HG02610 (cell line): Measurements from ENCODE around the gene TNRC6C.
"Not testable (repeated sequence)": the region's sequence is repeated elsewhere in the genome, so short reads cannot be mapped to it uniquely, and the experiment has no call there.

Experiments used
- ATAC-seq: cut with Tn5 transposase; IDR thresholded peaks from one replicate; pipeline ENCODE4 v1.9.1; 2021; ENCODE audit warnings: mild to moderate bottlenecking, moderate library complexity; ENCODE audit not compliant: unreplicated experiment

TNRC6C gene

GRCh38 chr17:78072961-78073360, 114.5 kb downstream of the TNRC6C start:
- ATAC-seq, result no peak

GRCh38 chr17:78075011-78075410, 116.5 kb downstream of the TNRC6C start:
- no peak for ATAC-seq

GRCh38 chr17:78075545-78075944, 117.0 kb downstream of the TNRC6C start:
- no peak for ATAC-seq

DNA sequence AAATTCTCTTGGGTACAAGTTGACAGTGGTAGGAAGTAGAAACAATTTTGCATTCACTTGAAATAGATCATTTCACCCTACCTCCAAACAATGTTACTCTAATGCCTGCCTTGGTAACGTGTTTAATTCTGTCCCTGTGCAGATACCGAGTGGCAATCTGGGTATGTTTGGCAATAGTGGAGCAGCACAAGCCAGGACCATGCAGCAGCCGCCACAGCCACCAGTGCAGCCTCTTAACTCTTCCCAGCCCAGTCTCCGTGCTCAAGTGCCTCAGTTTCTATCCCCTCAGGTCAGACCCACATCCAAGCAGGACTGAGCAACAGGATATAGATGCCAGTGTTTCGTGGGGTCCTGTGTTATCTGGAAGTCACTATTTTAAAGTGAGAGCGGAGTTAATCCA, 120.8 kb downstream of the TNRC6C start:
- no peak for ATAC-seq

- no peak for ATAC-seq
Measured at GRCh38 chr17:78081551-78081950, 123.0 kb downstream of the TNRC6C start.

DNA sequence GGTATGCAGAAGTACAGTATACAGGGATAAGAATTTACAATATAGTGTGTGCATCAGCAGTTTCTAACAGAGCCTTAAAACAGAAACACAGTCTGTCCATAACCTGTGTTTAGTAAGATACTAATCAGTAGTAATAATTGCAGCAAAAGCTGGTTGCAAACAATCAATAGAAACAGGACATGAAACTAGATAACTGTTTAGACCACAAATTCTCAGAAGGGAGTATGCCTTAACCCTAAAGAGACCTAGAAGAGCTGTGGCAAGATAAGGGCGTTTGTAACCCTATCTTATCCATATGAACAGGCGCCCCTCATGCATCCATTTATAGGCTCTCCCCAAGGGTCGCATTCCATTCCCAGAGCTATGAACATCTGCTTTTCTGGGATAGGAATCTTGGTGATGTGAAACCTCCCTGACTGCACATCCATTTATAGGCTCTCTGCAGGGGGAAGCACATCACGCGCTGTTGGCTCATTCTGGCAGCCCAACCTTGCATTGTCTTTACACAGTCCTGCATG, 123.9 kb downstream of the TNRC6C start:
- ATAC-seq, result not testable (repeated sequence)

DNA sequence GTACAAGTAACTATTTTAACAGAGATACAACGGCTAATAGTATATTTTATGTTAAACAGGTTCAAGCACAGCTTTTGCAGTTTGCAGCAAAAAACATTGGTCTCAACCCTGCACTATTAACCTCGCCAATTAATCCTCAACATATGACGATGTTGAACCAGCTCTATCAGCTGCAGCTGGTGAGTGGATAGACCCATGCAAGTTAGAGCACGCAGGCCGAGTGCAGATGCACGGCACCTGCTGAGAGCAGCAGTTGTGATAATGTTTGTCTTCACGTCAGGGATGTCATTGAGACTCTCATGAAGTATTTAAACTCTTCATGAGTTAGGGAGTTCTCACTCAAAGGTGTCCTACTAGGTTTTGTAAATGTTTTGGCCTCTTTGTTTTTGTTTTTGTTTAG, 124.5 kb downstream of the TNRC6C start:
- no peak for ATAC-seq

GRCh38 chr17:78086740-78087139, 128.2 kb downstream of the TNRC6C start:
- ATAC-seq, result no peak

- no peak for ATAC-seq
Measured at GRCh38 chr17:78088529-78088928, 130.0 kb downstream of the TNRC6C start.

DNA sequence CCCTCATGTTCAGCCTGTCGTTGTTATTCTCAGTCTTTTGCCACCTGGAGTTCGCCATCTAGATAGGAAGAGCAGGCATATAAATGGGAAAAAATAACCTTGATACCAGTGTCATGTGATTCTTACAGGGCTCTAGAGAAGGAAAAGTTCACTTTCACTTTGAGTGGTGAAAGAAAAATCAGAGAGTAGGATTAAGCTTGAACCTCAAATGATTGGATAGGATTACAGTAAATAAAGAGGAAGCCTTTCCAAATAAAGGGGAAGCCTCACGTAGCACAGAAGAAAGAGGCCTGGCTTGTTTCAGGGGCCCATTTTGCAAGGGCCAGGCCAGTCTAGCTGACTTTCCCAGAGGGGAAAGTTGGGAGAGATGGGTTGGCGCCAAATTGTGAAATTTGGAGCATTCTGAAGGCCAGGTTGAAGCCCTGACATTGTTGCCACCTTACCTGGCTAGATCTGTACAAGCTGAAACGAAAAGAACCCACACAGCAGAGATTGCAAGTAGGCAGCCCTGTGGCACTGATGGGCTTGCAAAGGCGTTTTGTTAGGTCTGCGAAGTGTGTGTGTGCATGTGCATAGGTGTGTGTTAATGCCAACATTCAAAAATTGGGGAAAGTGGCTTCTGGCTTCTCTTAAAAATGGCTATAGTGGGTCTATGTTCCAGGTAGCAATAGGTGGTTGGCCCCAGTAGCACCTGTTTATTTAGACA, 131.2 kb downstream of the TNRC6C start:
- no peak for ATAC-seq

GRCh38 chr17:78092794-78093324, 134.4 kb downstream of the TNRC6C start:
- ATAC-seq, result no peak

- ATAC-seq, result no peak
Measured at GRCh38 chr17:78095035-78095434, 136.5 kb downstream of the TNRC6C start.

GRCh38 chr17:78096093-78096492, 137.6 kb downstream of the TNRC6C start:
- no peak for ATAC-seq

GRCh38 chr17:78101112-78101511, 142.6 kb downstream of the TNRC6C start:
- no peak for ATAC-seq

- ATAC-seq, result no peak
Measured at GRCh38 chr17:78101542-78101941, 143.0 kb downstream of the TNRC6C start.

DNA sequence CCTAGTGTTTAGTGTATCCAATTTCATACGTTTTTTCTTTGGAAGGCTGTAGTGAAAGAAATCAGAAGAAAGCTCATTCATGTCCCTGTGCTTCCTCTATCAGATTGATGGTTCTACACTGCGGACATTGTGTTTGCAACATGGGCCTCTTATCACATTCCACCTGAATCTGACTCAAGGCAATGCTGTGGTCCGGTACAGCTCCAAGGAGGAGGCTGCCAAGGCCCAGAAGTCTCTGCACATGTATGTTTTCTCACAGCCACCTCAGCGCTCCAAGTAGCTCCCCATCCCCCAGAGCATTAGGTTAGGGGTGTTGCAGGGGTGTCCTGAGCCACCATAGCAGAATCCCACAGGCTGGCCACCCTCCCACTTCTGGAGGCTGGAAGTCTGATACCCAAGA, 144.8 kb downstream of the TNRC6C start:
- no peak for ATAC-seq

- no peak for ATAC-seq
Measured at GRCh38 chr17:78104540-78104941, 146.0 kb downstream of the TNRC6C start.

DNA sequence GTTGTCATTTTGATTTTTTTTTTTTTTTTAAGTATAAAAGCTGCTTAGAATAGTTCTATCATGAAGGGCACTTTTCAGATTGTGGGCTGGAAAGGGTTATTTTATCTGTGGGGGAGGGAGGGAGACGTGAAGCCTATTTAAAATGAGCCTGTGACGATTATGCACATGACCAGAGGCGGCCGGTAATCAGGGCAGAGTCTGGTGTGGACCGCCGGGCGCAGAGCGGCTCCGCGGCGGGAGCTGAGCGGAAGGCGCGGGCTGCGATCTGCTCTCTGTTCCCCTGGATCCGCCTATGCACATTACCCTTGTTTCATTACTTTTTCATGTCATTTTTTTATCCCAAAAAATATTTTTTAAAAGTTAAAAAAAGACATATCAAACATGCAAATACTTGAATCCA, 146.6 kb downstream of the TNRC6C start:
- ATAC-seq, result no peak

- ATAC-seq, result no peak
Measured at GRCh38 chr17:78105551-78105950, 147.0 kb downstream of the TNRC6C start.

DNA sequence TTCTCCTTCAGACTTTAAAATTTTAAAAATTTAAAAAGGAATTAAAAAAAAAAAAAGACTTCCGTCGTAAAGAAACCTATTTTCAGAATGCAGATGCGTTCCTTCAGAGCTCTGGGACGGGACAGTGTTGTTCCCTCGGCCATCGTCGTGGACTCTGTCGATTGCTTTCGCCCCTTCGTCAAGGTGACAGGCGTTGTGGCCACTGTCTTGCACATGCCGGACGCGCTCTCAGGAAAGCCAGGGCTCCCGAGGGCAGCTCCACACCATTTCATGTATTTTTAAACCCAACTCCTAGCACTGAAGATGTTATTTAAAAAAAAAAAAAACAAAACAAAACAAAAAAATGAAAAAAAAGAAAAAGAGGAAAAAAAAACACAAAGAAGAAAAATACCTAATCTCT, 147.7 kb downstream of the TNRC6C start:
- no peak for ATAC-seq

- no peak for ATAC-seq
Measured at GRCh38 chr17:78107457-78107856, 149.0 kb downstream of the TNRC6C start.

GRCh38 chr17:78107976-78108725, 149.6 kb downstream of the TNRC6C start:
- no peak for ATAC-seq
